ENCODE results near the gene KCNK4.

The KCNK4 gene

GRCh38 chr11:64338716-64339115, 47.6 kb downstream of the KCNK4 start:
- Histone ChIP-seq H3K4me3 (ENCODE audit: control insufficient read depth in 1 of 7, extremely low read depth in 1 of 7, insufficient read depth in 4 of 7, low read depth in 2 of 7, low read length in 6 of 7) (no peak overlapping the region), H3K36me3 (ENCODE audit: control insufficient read depth in 4 of 4, insufficient read depth in 4 of 4, low read length in 3 of 4) (peaks cover 0 to 3% (median under 1%) of the 10 kb centered on the region in 4 experiments), H3K27me3 (replicated peaks in 2 of 5; ENCODE audit: control insufficient read depth in 4 of 5, insufficient read depth in 5 of 5, low read length in 4 of 5) (no peaks in the 10 kb centered on the region), H3K27ac (ENCODE audit: insufficient read depth in 1 of 2, low read depth in 1 of 2, low read length in 2 of 2, poor library complexity in 1 of 2, severe bottlenecking in 2 of 2) (no peak overlapping the region), H3K4me1 (ENCODE audit: control extremely low read depth in 1 of 4, control insufficient read depth in 4 of 4, insufficient read depth in 4 of 4, low read length in 3 of 4) (peaks cover 5 to 64% (median 40%) of the 10 kb centered on the region in 4 experiments), H3K9me3 (ENCODE audit: control extremely low read depth in 1 of 5, control insufficient read depth in 4 of 5, insufficient read depth in 2 of 5, low read depth in 1 of 5, low read length in 4 of 5) (no peaks in the 10 kb centered on the region)
- ChIA-PET CTCF (interaction anchor here (0.6 to 11.1 kb wide), 7 partner anchors 14 to 227 kb away, joined by 3 to 136 read pairs (median 3); partner anchors contain the start of genes PRDX5 and TRMT112), POLR2A (no interaction called here)
- WGBS (ENCODE audit: insufficient coverage) = 98% methylated on average over 7 of the region's 8 CpGs
- DNase-seq = no peak

- H3K9me3 ChIP-seq (ENCODE audit: control extremely low read depth in 1 of 5, control insufficient read depth in 4 of 5, insufficient read depth in 2 of 5, low read depth in 1 of 5, low read length in 4 of 5) = no peaks in the 10 kb centered on the region
- H3K36me3 ChIP-seq (ENCODE audit: control insufficient read depth in 4 of 4, insufficient read depth in 4 of 4, low read length in 3 of 4) = peaks cover 0 to 4% (median 1%) of the 10 kb centered on the region in 4 experiments
- WGBS (ENCODE audit: insufficient coverage) = 90% methylated on average over 2 of the region's 4 CpGs
- no peak overlapping the region for H3K27ac ChIP-seq (ENCODE audit: insufficient read depth in 1 of 2, low read depth in 1 of 2, low read length in 2 of 2, poor library complexity in 1 of 2, severe bottlenecking in 2 of 2)
- no peak for DNase-seq
- no peak overlapping the region for H3K4me3 ChIP-seq (ENCODE audit: control insufficient read depth in 1 of 7, extremely low read depth in 1 of 7, insufficient read depth in 4 of 7, low read depth in 2 of 7, low read length in 6 of 7)
- H3K4me1 ChIP-seq (ENCODE audit: control extremely low read depth in 1 of 4, control insufficient read depth in 4 of 4, insufficient read depth in 4 of 4, low read length in 3 of 4) = peaks cover 5 to 64% (median 40%) of the 10 kb centered on the region in 4 experiments
- no peaks in the 10 kb centered on the region for H3K27me3 ChIP-seq (replicated peaks in 2 of 5; ENCODE audit: control insufficient read depth in 4 of 5, insufficient read depth in 5 of 5, low read length in 4 of 5)
- CTCF ChIA-PET = interaction anchor here (0.7 to 11.1 kb wide), 4 partner anchors 7 to 21 kb away, joined by 3 to 154 read pairs (median 84); partner anchors contain the start of genes PRDX5 and RPS6KA4
- POLR2A ChIA-PET = interaction anchor here (1.0 to 2.0 kb wide), 2 partner anchors 8 to 22 kb away, joined by 5 to 10 read pairs; partner anchors contain the start of genes PRDX5 and TRMT112
Observed at GRCh38 chr11:64339286-64339685, 48.2 kb downstream of the KCNK4 start.

GRCh38 chr11:64339754-64340408, 48.8 kb downstream of the KCNK4 start, which contains the start of gene CCDC88B:
CCDC88B (plus strand) TSS chr11:64340204; CDS start chr11:64340267, 63 bp downstream.
- POLR2A ChIA-PET = interaction anchor here (0.6 to 2.0 kb wide), 4 partner anchors 8 to 36 kb away, joined by 4 to 10 read pairs (median 5); partner anchors contain the start of genes PRDX5 and TRMT112
- H3K4me3 ChIP-seq (ENCODE audit: control insufficient read depth in 1 of 7, extremely low read depth in 1 of 7, insufficient read depth in 4 of 7, low read depth in 2 of 7, low read length in 6 of 7) = peak within 1 kb of the TSS; percentile 32 to 74 (median 57)

GRCh38 chr11:64340671-64341335, 49.7 kb downstream of the KCNK4 start:
- Histone ChIP-seq H3K36me3 (ENCODE audit: control insufficient read depth in 4 of 4, insufficient read depth in 4 of 4, low read length in 3 of 4) (peaks cover 0 to 11% (median 4%) of the 10 kb centered on the region in 4 experiments), H3K9me3 (ENCODE audit: control extremely low read depth in 1 of 5, control insufficient read depth in 4 of 5, insufficient read depth in 2 of 5, low read depth in 1 of 5, low read length in 4 of 5) (no peaks in the 10 kb centered on the region), H3K4me3 (ENCODE audit: control insufficient read depth in 1 of 7, extremely low read depth in 1 of 7, insufficient read depth in 4 of 7, low read depth in 2 of 7, low read length in 6 of 7) (peak overlapping the region; percentile 32 to 74 (median 57)), H3K27me3 (replicated peaks in 2 of 5; ENCODE audit: control insufficient read depth in 4 of 5, insufficient read depth in 5 of 5, low read length in 4 of 5) (no peaks in the 10 kb centered on the region), H3K27ac (ENCODE audit: insufficient read depth in 1 of 2, low read depth in 1 of 2, low read length in 2 of 2, poor library complexity in 1 of 2, severe bottlenecking in 2 of 2) (peak overlapping the region in 1 of 2 experiments; percentile 79), H3K4me1 (ENCODE audit: control extremely low read depth in 1 of 4, control insufficient read depth in 4 of 4, insufficient read depth in 4 of 4, low read length in 3 of 4) (peaks cover 5 to 51% (median 34%) of the 10 kb centered on the region in 4 experiments)
- ChIA-PET CTCF (interaction anchor here (0.8 to 10.9 kb wide), 9 partner anchors 9 to 136 kb away, joined by 3 to 154 read pairs (median 3); partner anchors contain the start of genes ESRRA, PLCB3, PRDX5 and RPS6KA4), POLR2A (interaction anchor here (1.6 to 2.0 kb wide), 2 partner anchors 23 to 37 kb away, joined by 5 to 10 read pairs; partner anchors contain the start of genes PRDX5 and TRMT112)
- WGBS (ENCODE audit: insufficient coverage) = 20% methylated on average over 24 of the region's 33 CpGs
- DNase-seq = peak in 2 of 3 donors; percentile 65 to 73

More at GRCh38 chr11:64339754-64340408, 48.8 kb downstream of the KCNK4 start, which contains the start of gene CCDC88B:
- CTCF ChIA-PET = interaction anchor here (4.6 to 10.9 kb wide), 2 partner anchors 8 to 17 kb away, joined by 33 to 154 read pairs; partner anchors contain the start of gene RPS6KA4
- peak within 1 kb of the TSS in 1 of 2 experiments; percentile 79 for H3K27ac ChIP-seq (ENCODE audit: insufficient read depth in 1 of 2, low read depth in 1 of 2, low read length in 2 of 2, poor library complexity in 1 of 2, severe bottlenecking in 2 of 2)
- peak; percentile 74 to 94 (median 91) for DNase-seq
- WGBS (ENCODE audit: insufficient coverage) = 13% methylated on average over 7 of the region's 16 CpGs
- no peaks in the 10 kb centered on the region for H3K9me3 ChIP-seq (ENCODE audit: control extremely low read depth in 1 of 5, control insufficient read depth in 4 of 5, insufficient read depth in 2 of 5, low read depth in 1 of 5, low read length in 4 of 5)
- peaks cover 5 to 59% (median 39%) of the 10 kb centered on the region in 4 experiments for H3K4me1 ChIP-seq (ENCODE audit: control extremely low read depth in 1 of 4, control insufficient read depth in 4 of 4, insufficient read depth in 4 of 4, low read length in 3 of 4)
- peaks cover 0 to 8% (median 3%) of the 10 kb centered on the region in 4 experiments for H3K36me3 ChIP-seq (ENCODE audit: control insufficient read depth in 4 of 4, insufficient read depth in 4 of 4, low read length in 3 of 4)
- no peaks in the 10 kb centered on the region for H3K27me3 ChIP-seq (replicated peaks in 2 of 5; ENCODE audit: control insufficient read depth in 4 of 5, insufficient read depth in 5 of 5, low read length in 4 of 5)

- WGBS (ENCODE audit: insufficient coverage) = 96% methylated on average over 21 of the region's 21 CpGs
- Histone ChIP-seq H3K27ac (ENCODE audit: insufficient read depth in 1 of 2, low read depth in 1 of 2, low read length in 2 of 2, poor library complexity in 1 of 2, severe bottlenecking in 2 of 2) (no peak overlapping the region), H3K4me1 (ENCODE audit: control extremely low read depth in 1 of 4, control insufficient read depth in 4 of 4, insufficient read depth in 4 of 4, low read length in 3 of 4) (peaks cover 5 to 48% (median 34%) of the 10 kb centered on the region in 4 experiments), H3K27me3 (replicated peaks in 2 of 5; ENCODE audit: control insufficient read depth in 4 of 5, insufficient read depth in 5 of 5, low read length in 4 of 5) (no peaks in the 10 kb centered on the region), H3K36me3 (ENCODE audit: control insufficient read depth in 4 of 4, insufficient read depth in 4 of 4, low read length in 3 of 4) (peaks cover 0 to 11% (median 4%) of the 10 kb centered on the region in 4 experiments), H3K4me3 (ENCODE audit: control insufficient read depth in 1 of 7, extremely low read depth in 1 of 7, insufficient read depth in 4 of 7, low read depth in 2 of 7, low read length in 6 of 7) (peak overlapping the region in 3 of 7 experiments; percentile 57 to 74 (median 62)), H3K9me3 (ENCODE audit: control extremely low read depth in 1 of 5, control insufficient read depth in 4 of 5, insufficient read depth in 2 of 5, low read depth in 1 of 5, low read length in 4 of 5) (no peaks in the 10 kb centered on the region)
- CTCF ChIA-PET = interaction anchor here (0.8 to 10.9 kb wide), 11 partner anchors 9 to 137 kb away, joined by 3 to 154 read pairs (median 3); partner anchors contain the start of genes ESRRA, PLCB3, PRDX5 and RPS6KA4
- POLR2A ChIA-PET = interaction anchor here (1.6 to 2.0 kb wide), 2 partner anchors 24 to 37 kb away, joined by 5 to 10 read pairs; partner anchors contain the start of genes PRDX5 and TRMT112
- DNase-seq = no peak
Observed at GRCh38 chr11:64341429-64341828, 50.3 kb downstream of the KCNK4 start.
